Cerebellar nuclear complex (tissue), 1 donor: ENCODE measurements around the gene IGDCC3.

Experiments
- DNase-seq, 2 experiments: peaks; one replicate each; lab custom pipeline; 2025; lab: John Stamatoyannopoulos, UW

The IGDCC3 gene

DNA sequence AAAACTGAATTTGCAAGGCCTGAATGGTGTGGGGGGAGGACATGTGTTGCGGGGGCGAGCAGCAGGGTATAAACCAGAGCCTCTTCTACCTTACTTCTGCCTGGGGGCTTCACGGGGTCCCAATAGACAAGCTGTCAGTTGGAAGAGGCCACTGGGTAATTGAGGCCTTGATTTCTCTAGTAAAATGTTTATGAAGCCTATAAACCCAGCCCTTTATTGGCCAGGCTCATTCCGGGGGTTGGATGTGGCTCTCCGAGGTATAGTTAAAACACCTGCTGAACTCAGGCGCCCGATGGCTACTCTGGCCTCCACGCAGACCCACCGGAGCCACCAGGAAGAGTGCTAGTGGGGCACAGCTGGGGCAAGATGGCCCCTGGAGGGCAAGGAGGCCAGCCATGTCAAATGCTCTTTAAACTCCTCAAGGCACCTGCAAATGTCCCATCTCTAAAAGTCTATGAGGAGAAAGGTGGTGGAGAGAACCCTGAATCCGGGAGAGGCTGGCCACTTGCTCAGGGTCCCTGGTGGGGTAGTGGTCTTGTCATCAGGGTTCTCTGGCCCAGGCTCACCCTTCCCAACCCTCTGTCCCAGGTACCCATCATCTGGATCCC lies 34.3 kb downstream of the IGDCC3 start:
- DNase-seq = no peak

- no peak for DNase-seq
These were observed 35.3 kb downstream of the IGDCC3 start for GRCh38 chr15:65342493-65342892.

GRCh38 chr15:65339920-65340319 lies 37.9 kb downstream of the IGDCC3 start:
- no peak for DNase-seq

- no peak for DNase-seq
These were observed 38.4 kb downstream of the IGDCC3 start for GRCh38 chr15:65339416-65339815.

DNA sequence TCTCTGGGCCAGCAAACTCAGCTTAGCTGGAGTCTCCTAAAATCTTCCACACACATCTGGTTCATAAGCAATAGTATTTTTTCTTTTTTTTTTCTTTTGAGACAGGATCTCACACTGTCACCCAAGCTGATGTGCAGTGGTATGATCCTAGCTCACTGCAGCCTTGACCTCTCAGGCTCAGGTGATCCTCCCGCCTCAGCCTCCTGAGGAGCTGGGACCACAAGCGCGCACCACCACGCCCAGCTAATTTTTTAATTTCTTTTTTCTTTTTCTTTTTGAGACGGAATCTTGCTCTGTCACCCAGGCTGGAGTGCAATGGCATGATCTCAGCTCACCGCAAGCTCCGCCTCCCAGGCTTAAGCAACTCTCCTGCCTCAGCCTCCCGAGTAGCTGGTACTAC lies 39.0 kb downstream of the IGDCC3 start:
- DNase-seq = no peak

- DNase-seq = no peak
These were observed 39.4 kb downstream of the IGDCC3 start for GRCh38 chr15:65338366-65338765.

DNA sequence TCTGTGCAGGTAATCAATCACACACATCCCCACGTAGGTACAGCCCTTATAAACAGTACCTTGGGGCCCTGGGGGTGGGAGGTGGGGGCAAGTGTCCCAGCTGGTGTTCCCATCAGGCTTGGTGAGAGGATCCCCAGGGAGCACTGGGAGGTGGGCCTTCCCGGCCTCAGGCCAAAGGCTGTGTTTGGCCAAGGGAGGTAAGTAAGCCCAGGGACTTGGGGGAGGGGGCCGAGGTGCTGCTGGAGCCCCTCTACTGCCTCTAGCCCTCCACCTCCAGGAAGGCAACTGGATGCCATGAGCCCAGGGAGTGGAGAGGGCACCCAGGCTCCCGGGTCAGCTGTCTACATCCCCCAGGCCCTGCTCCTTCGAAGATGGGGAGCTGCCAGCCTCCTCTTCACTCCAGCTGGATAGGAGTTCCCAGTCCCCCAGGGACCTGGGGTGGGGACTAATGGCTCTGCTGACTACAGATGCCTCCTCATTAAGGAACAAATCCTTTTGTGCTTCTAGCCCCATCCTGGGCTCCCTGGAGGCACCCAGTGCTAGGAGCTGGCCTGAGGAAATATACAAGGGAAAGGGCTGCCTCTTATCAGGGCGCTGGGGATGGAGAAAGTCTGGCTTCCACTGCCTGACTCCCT lies 40.2 kb downstream of the IGDCC3 start:
- DNase-seq = no peak

- no peak for DNase-seq
These were observed 41.0 kb downstream of the IGDCC3 start for GRCh38 chr15:65336493-65337435.

GRCh38 chr15:65335278-65336055 lies 42.3 kb downstream of the IGDCC3 start:
- no peak for DNase-seq

DNA sequence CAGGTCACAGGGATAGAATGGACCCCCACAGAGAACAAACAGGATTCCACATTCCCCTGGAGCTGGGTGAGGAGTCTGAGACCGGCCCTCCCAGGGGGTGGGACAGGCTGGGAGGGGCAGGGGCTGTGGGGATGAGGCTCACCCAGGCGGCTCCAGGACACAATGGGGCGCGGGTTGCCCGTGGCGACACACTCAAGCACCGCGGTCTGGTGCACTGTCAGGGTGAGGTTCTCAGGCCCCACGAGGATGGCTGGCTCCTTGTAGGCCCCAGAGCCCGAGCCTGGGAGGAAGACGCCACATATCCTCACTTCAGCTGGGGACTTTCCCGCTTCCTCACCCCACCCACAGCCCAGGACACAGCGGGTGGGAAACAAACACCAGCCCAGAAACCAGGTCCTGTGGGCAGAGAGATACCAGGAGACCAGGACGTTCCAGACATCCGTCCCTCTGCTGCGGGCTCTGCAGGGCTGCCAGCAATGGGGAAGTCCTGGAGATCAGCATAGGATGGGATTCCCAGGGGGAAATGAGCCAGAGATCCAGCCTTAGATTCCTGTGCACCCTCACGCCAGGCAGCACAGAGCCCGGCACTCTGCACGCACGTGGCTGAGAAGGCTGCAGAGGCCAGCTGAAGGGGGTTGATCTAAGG lies 43.1 kb downstream of the IGDCC3 start:
- DNase-seq = no peak

- no peak for DNase-seq
These were observed 43.9 kb downstream of the IGDCC3 start for GRCh38 chr15:65333856-65334255.

GRCh38 chr15:65333148-65333820 lies 44.5 kb downstream of the IGDCC3 start:
- DNase-seq = no peak

DNA sequence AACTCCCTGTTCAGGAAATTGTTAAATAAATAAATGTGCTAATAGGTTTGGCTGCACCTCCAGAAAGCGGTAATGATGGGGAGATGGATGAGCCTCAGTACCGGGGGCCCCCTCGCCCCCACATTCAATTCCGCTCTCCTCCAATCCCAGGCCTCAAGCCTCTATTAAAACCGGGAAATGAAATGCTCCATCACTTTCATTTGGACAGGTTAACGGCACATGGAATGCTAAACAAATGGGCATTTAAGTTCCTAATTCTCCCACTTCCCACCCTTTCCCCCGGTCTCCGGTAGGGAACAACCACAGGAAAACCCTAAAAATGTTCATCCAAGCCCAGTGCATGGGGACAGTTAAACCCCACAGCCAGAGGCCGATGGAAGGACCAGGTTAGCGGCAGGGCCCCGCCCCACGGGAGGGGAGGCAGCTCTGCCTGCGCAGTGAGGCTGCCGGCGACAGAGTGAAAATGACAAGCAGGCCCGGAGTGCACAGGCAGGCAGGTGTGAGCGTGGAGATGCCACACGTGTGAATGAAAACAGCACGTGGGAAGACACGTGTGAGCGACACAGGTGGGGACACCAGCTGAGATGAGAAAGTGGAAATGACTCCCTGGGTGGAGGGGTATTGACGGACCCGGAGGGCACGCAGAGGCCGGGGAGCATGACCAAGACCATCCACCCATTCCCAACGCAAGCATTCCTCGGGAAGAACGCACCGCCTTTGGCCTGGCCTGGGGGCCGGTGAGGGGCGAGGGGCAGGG lies 45.2 kb downstream of the IGDCC3 start:
- no peak for DNase-seq

- DNase-seq = no peak
These were observed 46.0 kb downstream of the IGDCC3 start for GRCh38 chr15:65331811-65332210.

- no peak for DNase-seq
These were observed 46.7 kb downstream of the IGDCC3 start for GRCh38 chr15:65330934-65331645.

- no peak for DNase-seq
These were observed 47.6 kb downstream of the IGDCC3 start for GRCh38 chr15:65329984-65330735.

DNA sequence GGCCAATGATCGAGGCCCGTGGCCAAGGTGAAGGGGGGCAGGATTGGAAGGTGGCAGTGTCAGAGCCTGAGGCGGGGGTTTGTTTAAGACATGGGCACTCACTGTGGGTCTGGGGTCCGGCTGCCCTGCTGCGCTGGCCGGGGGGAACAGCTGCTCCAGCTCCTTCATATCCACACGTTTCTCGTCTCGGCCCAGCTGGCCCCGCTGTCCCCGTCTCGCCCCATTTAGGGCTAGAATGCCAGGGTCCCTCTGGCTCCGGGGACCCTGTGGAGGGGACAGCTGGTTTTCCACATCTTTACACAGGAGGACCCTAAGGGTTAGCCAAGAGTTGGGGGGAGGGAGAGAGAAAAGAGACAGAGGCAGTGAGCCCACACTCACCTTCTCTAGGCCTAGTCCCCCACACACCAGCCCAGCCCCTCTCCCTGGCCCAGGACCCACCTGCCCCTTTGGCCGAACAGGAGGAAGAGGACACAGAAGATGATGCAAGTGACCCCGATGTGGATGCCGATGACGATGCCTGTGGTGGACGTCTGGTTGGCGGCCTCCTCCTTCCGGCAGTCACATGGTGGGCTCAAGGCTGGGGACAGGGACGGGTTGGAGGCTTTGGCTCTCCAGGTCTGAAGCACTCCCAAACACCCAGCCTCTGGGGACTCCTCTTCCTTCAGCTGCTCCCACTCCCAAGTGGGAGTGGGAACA lies 48.4 kb downstream of the IGDCC3 start:
- DNase-seq = no peak
